Measurements from ENCODE around the gene LRRC2.
"Not testable (repeated sequence)": the region's sequence is repeated elsewhere in the genome, so short reads cannot be mapped to it uniquely, and the experiment has no call there.

The LRRC2 gene

GRCh38 chr3:46579756-46580286 lies 13.7 kb upstream of the LRRC2 start:
- DNase-seq, result no peak

DNA sequence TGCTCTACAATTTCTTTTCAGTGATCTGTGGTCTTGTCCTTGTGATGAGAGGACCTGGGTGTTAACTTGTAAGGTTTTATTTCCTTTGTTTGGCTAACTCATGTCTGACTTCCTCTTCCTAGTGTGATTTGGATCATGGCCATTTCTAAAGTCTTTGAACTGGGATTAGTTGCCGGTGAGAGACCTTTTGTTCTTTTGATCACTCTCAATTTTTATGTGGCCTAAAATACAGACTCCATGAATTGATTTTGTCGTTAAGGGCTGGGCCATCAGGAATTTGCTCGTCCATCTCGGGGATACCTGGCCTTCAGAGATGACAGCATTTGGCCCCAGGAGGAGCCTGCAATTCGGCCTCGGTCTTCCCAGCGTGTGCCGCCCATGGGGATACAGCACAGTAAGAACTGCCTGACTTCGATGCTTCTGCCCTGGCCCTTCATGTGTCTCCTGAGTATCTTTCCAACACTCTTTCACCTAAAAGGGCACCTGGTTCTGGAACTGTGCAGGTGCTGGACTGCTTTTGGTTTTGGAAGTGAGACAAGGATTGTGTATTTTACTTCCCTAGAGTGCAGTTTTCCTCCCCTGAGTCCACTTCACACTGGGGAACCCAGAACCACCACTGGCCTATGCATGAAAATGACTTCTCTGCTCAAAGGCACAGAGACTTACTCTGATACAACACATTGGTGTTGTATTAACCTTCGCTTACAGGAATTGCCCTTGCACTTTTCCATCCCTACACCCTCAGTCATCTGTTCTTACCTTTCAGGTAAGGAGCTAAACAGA lies 13.1 kb upstream of the LRRC2 start:
- DNase-seq, result no peak

- DNase-seq, result not testable (repeated sequence)
These were observed 11.6 kb upstream of the LRRC2 start for GRCh38 chr3:46577580-46578249.

DNA sequence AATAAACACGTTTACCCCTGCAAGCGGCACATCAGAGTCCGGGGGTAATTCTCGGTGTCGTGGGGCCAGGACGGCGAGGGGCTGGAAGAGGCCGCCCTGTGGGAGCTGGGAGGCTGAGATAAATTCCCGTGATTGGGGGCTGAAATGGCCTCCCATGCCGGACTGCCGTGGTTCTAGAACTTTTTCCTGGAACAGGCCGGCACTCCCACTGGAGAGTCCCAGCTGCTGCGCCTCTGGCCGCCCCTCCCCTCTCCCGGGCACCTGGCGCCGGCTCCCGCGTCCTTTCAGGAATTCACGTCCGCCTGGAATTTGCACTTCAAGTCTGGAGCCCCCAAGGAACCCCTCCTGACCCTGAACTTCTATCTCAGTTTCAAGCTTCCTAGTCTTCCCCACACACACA lies 10.8 kb upstream of the LRRC2 start:
- DNase-seq, result no peak

GRCh38 chr3:46576386-46576785 lies 10.3 kb upstream of the LRRC2 start:
- DNase-seq, result no peak

DNA sequence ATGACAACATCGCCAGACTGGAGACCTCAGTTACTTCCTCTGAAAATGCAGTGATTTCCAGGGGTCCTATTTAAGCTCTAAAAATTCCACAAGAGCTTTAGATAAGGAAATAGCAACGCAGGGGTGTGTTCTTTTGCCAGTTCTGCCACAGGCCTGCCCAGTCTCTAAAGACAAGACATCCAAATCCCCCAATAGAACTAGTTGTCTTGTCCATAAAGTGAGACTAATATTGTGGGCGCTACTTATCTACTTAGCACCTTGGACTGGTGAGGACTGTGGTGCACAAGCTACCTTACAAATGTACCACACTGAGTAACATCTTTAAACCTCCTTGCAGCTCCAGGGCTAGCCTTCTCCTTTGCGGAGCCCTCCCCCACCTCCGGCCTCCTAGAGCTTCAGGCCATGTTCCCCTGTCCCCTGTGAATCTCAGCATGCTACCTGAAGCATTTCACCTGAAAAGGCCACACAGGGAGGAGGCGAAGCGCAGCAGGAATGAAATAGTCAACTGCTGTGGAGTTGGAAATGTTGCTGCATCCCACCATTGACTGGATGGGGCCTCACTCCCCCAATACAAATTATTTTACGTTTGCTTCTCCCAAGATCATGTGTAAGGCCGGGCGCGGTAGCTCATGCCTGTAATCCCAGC lies 9.6 kb upstream of the LRRC2 start:
- DNase-seq, result no peak

DNA sequence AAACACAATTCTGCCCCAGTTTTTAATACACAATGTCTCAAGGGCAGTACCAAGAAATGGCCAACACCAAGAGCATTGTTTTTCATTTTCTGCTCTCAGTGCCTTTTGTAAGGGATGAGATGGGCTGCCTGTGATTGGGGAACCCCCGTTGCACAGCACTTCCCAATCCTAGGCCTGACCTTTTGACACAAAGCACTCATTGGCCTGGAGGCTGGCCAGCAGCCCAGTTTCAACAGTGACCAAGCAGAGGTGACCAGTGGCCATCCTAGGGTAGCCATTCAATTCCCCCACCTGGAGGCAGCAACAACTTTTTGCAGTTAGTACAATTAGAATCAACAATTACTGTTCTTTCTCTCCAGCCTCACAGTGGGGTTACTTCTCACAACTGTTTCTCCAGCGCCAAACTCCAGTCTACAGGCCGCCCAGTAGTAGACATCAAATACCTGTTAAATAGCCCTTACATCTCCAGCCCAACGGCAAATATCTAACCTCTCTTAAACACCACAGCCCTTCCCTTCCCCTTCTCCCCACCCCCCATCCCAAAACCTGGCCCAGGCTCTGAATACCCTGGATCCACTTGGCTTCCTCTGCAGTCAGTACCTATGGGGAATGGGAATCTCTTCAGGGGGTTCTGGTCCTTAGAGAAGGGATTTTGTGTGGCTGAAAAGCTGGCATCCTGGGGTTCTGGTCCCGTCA lies 8.9 kb upstream of the LRRC2 start:
- DNase-seq, result no peak

DNA sequence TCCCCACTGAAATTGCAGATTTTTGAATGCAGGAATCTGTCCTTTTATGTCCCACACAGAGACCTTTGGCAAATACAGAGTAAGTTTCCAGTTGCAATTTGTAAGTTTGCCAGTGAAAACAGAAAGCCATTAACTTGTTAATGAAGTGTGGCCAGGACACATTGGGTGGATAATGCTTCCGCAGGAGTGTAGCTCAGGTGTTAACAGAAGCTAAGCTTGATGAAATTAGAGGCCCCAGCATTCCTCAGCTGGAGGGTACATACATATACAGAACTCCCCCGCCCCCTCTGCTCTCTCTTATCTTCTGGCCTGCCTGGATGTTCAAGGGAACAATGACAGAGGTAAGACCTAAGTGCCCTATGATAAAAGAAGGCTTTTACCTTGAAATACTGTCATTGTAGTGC lies 8.1 kb upstream of the LRRC2 start:
- peak; percentile 29 for DNase-seq

DNA sequence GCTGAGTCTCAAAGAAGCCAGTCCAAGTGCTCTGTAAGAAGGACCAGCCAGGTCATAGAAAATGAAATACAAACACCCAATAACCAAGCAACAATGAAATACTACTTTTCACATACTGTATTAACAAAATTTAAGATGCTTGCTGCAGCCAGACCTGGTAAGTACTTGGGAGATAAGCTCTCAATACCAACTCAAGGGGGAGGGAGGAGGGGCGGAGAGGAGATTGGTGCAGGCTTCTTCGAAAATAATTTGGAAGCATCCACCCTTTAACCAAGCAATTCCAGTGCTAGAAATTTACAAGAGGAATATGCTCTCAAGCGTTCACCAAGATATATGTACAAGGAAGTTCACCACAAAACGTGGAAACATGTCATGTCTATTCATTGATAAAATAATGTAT lies 7.6 kb upstream of the LRRC2 start:
- no peak for DNase-seq

DNA sequence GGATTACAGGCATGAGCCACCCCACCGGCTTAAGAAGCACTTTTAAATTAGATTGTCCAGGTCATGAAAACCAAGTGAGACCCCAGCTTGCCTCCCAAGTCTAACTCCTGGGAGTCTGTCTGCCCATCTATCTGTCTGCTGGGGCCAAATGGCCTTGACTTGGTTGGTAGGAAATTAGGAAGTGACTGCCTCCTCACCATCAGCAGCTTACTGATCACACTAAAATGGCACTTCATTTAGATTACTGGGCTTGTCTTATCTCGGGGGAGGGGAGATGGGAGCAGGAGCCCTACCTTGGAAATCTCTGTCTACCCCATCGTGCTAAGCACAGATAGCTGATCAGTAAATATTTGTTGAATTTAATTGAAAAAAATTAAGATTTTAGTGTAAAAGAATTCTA lies 5.6 kb upstream of the LRRC2 start:
- no peak for DNase-seq

- no peak for DNase-seq
These were observed 479 bp downstream of the LRRC2 start for GRCh38 chr3:46565607-46566039.

- DNase-seq, result no peak
These were observed 1.0 kb downstream of the LRRC2 start for GRCh38 chr3:46565077-46565476.

GRCh38 chr3:46564190-46565021 lies 1.7 kb downstream of the LRRC2 start:
- no peak for DNase-seq

DNA sequence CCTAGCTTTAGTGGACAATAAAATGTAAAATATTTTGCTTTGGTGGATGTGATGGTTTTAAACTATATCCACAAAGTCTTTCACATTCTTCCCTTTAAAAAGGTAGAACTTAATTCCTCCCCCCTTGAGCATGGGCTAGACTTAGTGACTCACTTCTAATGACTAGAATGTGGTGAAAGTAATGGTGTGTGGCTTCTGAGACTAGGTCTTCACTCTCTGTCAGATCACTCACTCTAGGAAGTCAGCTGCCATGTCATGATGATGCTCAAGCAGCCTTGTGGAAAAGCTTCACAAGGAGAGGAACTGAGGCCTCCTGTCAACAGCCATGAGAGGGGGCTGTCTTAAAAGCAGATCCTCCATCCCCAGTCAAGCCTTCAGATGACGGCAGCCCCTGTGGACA lies 4.2 kb downstream of the LRRC2 start:
- DNase-seq, result no peak

- no peak for DNase-seq
These were observed 4.6 kb downstream of the LRRC2 start for GRCh38 chr3:46561511-46561910.

DNA sequence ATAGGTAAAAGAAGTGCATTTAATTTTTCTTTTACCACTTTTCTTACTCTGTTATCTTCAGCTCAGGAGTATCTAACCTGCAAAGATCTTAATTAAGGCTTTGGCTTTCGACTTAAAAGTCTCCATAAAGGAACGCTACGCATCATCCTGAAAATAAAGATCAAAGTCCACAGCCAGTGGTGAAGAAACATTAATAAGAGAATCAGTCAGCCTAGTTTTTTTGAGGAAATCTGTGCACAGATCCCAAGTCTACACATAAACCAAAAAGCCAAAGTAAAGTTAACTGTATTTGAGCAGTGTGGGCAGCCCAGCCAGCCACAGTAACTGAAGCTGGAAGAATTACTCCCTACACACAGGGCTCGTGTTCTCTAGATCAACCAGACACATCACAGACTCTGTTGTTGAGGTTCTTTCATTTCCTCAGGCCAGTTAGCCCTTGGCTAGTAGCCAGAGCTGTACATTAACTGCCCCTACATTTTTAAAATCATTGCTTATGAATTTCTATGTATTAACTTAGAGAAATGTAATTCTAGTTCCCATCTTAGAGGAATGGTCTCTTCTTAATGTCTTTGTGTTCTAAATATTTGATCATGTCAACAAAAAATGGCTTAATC lies 6.9 kb downstream of the LRRC2 start:
- DNase-seq, result no peak

GRCh38 chr3:46558184-46559043 lies 7.7 kb downstream of the LRRC2 start:
- peak; percentile 24 for DNase-seq

- no peak for DNase-seq
These were observed 8.3 kb downstream of the LRRC2 start for GRCh38 chr3:46557814-46558183.

- DNase-seq, result no peak
These were observed 12.9 kb downstream of the LRRC2 start for GRCh38 chr3:46553154-46553553.

GRCh38 chr3:46552538-46552937 lies 13.6 kb downstream of the LRRC2 start:
- DNase-seq, result no peak

GRCh38 chr3:46551615-46552014 lies 14.5 kb downstream of the LRRC2 start:
- DNase-seq, result no peak

All from NCI-H2171 treated with DMSO at 0.1 percent for 48 hours (cell line).